Suprapubic skin (tissue), 4 donors: ENCODE measurements around the gene EXOC1.

Experiments used
- CTCF ChIP-seq, 2 donors: fragments of 200-600 bp in 1 of 2; fragments of 450-650 bp in 1 of 2; sonication (generic) in 1 of 2; IDR thresholded peaks; one replicate each; pipeline ENCODE4 v1.5.1; 2016 to 2019; ENCODE audit warnings: antibody characterized with exemption in 2 of 2, mild to moderate bottlenecking in 1 of 2, moderate library complexity in 1 of 2
- EP300 ChIP-seq: sonication (generic); formaldehyde crosslinking; IDR thresholded peaks from one replicate; pipeline ENCODE4 v1.6.1; 2017; ENCODE audit warnings: antibody characterized with exemption
- POLR2A ChIP-seq, 2 donors: fragments of 450-650 bp; IDR thresholded peaks; one replicate each; pipeline ENCODE4 v1.6.1; 2017; ENCODE audit warnings: antibody characterized with exemption in 2 of 2, mild to moderate bottlenecking in 2 of 2, moderate library complexity in 2 of 2
- POLR2AphosphoS5 ChIP-seq, 3 donors: sonication (generic); formaldehyde crosslinking; IDR thresholded peaks; one replicate each; pipeline ENCODE4 v1.6.1; 2017; ENCODE audit warnings: antibody characterized with exemption in 3 of 3

GRCh38 chr4:55951191-55951922 is 97.9 kb downstream of the EXOC1 start:
- TF ChIP-seq CTCF (IDR thresholded peaks at IDR 0.05), result no peak
- TF ChIP-seq POLR2AphosphoS5 (IDR thresholded peaks at IDR 0.05), result no peak
- no peak for TF ChIP-seq EP300
- TF ChIP-seq POLR2A (IDR thresholded peaks at IDR 0.05), result no peak
